Fibroblast of lung (primary cell): ENCODE measurements around the gene PTPRM.

Experiments
- CTCF ChIP-seq, 2 donors: IDR thresholded peaks in 1 of 2; conservative IDR thresholded peaks in 1 of 2; 1 replicate in 1 of 2; 2 replicates in 1 of 2; pipeline ENCODE4 v1.5.1; 2011 to 2012; ENCODE audit warnings: low read length in 2 of 2, control low read depth in 1 of 2, inconsistent platforms in 1 of 2, low read depth in 1 of 2, mild to moderate bottlenecking in 1 of 2
- EZH2 ChIP-seq: IDR thresholded peaks from 2 replicates; pipeline ENCODE4 v1.5.1; 2012; ENCODE audit warnings: low read length, control low read depth, mild to moderate bottlenecking; ENCODE audit errors: missing control alignments

- TF ChIP-seq CTCF (conservative IDR thresholded peaks at IDR 0.05 in 1 of 2, IDR thresholded peaks at IDR 0.05 in 1 of 2; ENCODE audit: low read depth in 1 of 2, low read length in 2 of 2) (no peak), EZH2 (no peak)
These were observed 716.9 kb downstream of the PTPRM start for GRCh38 chr18:8283891-8284585.
